Measurements from ENCODE around the gene FIGNL2. TPM values are rescaled to one million over a fixed set of nuclear protein-coding genes. Genes with fewer than 3 reads are reported as not detected.

The FIGNL2 gene
- total RNA-seq, 1 donor from 2014 or later: 0.30 TPM

GRCh38 chr12:51837286-51837685, 11.2 kb downstream of the FIGNL2 start:
- Mint-ChIP-seq H3K9me3 (ENCODE audit: low read depth) (no peaks in the 10 kb centered on the region), H3K4me3 (ENCODE audit: unreplicated experiment) (no peak overlapping the region), H3K36me3 (ENCODE audit: low read depth) (no peaks in the 10 kb centered on the region), H3K27ac (ENCODE audit: unreplicated experiment) (no peak overlapping the region), H3K4me1 (ENCODE audit: low read depth) (no peaks in the 10 kb centered on the region), H3K27me3 (ENCODE audit: low read depth) (peaks cover 59% of the 10 kb centered on the region)
- no peak for DNase-seq (ENCODE audit: low spot score)
- TF ChIP-seq, protein P1, sequence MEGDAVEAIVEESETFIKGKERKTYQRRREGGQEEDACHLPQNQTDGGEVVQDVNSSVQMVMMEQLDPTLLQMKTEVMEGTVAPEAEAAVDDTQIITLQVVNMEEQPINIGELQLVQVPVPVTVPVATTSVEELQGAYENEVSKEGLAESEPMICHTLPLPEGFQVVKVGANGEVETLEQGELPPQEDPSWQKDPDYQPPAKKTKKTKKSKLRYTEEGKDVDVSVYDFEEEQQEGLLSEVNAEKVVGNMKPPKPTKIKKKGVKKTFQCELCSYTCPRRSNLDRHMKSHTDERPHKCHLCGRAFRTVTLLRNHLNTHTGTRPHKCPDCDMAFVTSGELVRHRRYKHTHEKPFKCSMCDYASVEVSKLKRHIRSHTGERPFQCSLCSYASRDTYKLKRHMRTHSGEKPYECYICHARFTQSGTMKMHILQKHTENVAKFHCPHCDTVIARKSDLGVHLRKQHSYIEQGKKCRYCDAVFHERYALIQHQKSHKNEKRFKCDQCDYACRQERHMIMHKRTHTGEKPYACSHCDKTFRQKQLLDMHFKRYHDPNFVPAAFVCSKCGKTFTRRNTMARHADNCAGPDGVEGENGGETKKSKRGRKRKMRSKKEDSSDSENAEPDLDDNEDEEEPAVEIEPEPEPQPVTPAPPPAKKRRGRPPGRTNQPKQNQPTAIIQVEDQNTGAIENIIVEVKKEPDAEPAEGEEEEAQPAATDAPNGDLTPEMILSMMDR (IDR thresholded peaks at IDR 0.05): no peak

- Mint-ChIP-seq H3K4me3 (ENCODE audit: unreplicated experiment) (no peak overlapping the region), H3K4me1 (ENCODE audit: low read depth) (no peaks in the 10 kb centered on the region), H3K9me3 (ENCODE audit: low read depth) (no peaks in the 10 kb centered on the region), H3K36me3 (ENCODE audit: low read depth) (no peaks in the 10 kb centered on the region), H3K27ac (ENCODE audit: unreplicated experiment) (no peak overlapping the region), H3K27me3 (ENCODE audit: low read depth) (peaks cover 57% of the 10 kb centered on the region)
- no peak for DNase-seq (ENCODE audit: low spot score)
- TF ChIP-seq, protein P1 (IDR thresholded peaks at IDR 0.05): no peak
Measured at GRCh38 chr12:51836827-51837173, 11.7 kb downstream of the FIGNL2 start.

DNA sequence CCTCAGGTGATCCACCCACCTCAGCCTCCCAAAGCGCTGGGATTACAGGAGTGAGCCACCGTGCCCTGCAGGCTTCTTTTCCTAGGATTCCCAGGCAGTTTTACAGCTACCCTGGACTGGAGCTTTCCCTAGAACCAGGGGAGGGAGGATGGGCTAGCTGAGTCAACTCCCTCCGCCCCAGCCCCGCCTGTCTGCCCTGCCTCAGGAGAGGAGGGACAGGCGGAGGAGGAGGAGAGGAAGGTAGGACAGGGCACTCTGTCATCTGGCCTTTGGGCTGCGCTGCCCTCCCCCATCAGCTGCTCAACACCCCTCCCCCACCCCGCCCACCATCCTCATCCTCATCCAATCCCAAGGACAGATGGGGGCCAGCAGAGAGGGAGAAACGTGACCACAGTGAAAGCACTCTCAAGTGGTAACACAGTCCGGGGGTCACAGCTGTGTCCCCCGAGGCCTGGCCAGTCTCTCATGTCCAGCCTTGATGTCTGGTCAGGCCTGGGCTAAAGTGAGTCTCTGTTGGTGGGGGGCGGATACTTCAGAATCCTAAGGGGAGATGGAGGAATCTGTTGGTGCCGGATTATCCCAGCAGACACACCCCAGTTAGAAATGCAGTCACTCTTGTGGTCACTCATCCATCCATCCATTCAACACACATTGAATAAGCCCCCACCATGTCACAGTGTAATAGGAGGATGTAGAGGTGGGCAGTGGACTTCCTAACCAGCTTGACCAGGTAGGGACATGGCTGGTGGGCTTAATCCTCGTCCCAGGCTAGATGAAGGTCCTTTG, 12.3 kb downstream of the FIGNL2 start:
- no peaks in the 10 kb centered on the region for H3K36me3 Mint-ChIP-seq (ENCODE audit: low read depth)
- peaks cover 57% of the 10 kb centered on the region for H3K27me3 Mint-ChIP-seq (ENCODE audit: low read depth)
- H3K4me1 Mint-ChIP-seq (ENCODE audit: low read depth): no peaks in the 10 kb centered on the region
- no peak overlapping the region for H3K27ac Mint-ChIP-seq (ENCODE audit: unreplicated experiment)
- TF ChIP-seq, protein P1 (IDR thresholded peaks at IDR 0.05): no peak
- no peak overlapping the region for H3K4me3 Mint-ChIP-seq (ENCODE audit: unreplicated experiment)
- no peaks in the 10 kb centered on the region for H3K9me3 Mint-ChIP-seq (ENCODE audit: low read depth)
- no peak for DNase-seq (ENCODE audit: low spot score)

GRCh38 chr12:51834411-51834810, 14.1 kb downstream of the FIGNL2 start:
- no peak for DNase-seq (ENCODE audit: low spot score)
- TF ChIP-seq, protein P1 (IDR thresholded peaks at IDR 0.05): no peak
- Mint-ChIP-seq H3K9me3 (ENCODE audit: low read depth) (no peaks in the 10 kb centered on the region), H3K27me3 (ENCODE audit: low read depth) (peaks cover 56% of the 10 kb centered on the region), H3K27ac (ENCODE audit: unreplicated experiment) (no peak overlapping the region), H3K4me3 (ENCODE audit: unreplicated experiment) (no peak overlapping the region), H3K36me3 (ENCODE audit: low read depth) (no peaks in the 10 kb centered on the region), H3K4me1 (ENCODE audit: low read depth) (no peaks in the 10 kb centered on the region)

DNA sequence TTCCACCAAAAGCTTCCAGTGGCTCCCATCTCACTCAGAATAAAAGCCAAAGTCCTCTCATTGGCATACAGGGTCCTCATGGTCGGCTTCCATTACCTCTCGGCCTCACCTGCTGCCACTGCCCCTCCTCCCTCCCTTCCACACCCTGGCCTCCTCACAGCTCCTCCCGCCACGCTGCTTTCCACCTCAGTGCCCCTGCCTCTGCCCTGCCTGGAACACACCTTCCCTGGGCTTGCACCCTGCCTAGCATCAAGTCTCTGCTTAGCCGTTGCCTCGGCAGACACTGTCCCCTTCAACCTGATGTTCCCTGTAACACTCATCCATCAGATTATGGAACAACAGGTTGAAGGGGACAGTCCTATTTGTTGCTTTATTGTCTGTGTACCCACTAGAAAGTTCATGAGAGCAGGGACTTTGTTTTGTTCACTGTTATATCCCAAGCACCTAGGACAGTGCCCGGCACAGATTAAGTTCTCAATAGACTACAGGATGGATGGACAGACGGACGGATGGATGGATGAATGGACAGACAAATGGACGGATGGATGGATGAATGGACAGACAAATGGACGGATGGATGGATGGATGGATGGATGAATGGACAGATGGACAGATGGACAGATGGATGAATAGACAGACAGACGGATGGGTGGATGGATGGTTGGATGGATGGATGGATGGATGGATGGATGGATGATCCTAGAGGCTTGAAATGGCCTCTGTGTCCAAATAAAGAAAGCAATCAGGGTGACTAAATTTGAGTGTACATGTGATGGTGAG, 14.9 kb downstream of the FIGNL2 start:
- Mint-ChIP-seq H3K27ac (ENCODE audit: unreplicated experiment) (no peak overlapping the region), H3K4me1 (ENCODE audit: low read depth) (no peaks in the 10 kb centered on the region), H3K36me3 (ENCODE audit: low read depth) (no peaks in the 10 kb centered on the region), H3K27me3 (ENCODE audit: low read depth) (peaks cover 53% of the 10 kb centered on the region), H3K9me3 (ENCODE audit: low read depth) (no peaks in the 10 kb centered on the region), H3K4me3 (ENCODE audit: unreplicated experiment) (no peak overlapping the region)
- DNase-seq (ENCODE audit: low spot score): no peak
- TF ChIP-seq, protein P1 (IDR thresholded peaks at IDR 0.05): no peak
